Neural progenitor cell (in vitro differentiated cells): Measurements from ENCODE around the gene TNFRSF13B. TPM values are rescaled to one million over a fixed set of nuclear protein-coding genes. Genes with fewer than 3 reads are reported as not detected.

Experiments used
- DNase-seq: peaks from one replicate; pipeline ENCODE4 v3.0.0-alpha.2; 2016; ENCODE audit warnings: low spot score
- H2AFZ ChIP-seq: fragments of 200-600 bp; sonication (generic); replicated peaks from 2 replicates; pipeline ENCODE4 v1.6.1; 2016; ENCODE audit warnings: antibody characterized with exemption
- H3F3A ChIP-seq: fragments of 200-600 bp; sonication (generic); 2 replicates; pipeline ENCODE4 v1.6.1; 2016; ENCODE audit warnings: antibody characterized with exemption, low read depth
- H3K27ac ChIP-seq: fragments of 200-600 bp; sonication (generic); 2 replicates; pipeline ENCODE4 v1.5.1; 2016; ENCODE audit warnings: mild to moderate bottlenecking
- H3K27me3 ChIP-seq: fragments of 200-600 bp; sonication (generic); 2 replicates; pipeline ENCODE4 v1.6.1; 2016; ENCODE audit warnings: mild to moderate bottlenecking, moderate library complexity
- H3K36me3 ChIP-seq: fragments of 200-600 bp; sonication (generic); 2 replicates; pipeline ENCODE4 v1.5.1; 2016
- H3K4me1 ChIP-seq: fragments of 200-600 bp; sonication (generic); 2 replicates; pipeline ENCODE4 v1.6.1; 2016; ENCODE audit warnings: mixed run types
- H3K4me2 ChIP-seq: fragments of 200-600 bp; sonication (generic); 2 replicates; pipeline ENCODE4 v1.6.1; 2016
- H3K4me3 ChIP-seq: fragments of 200-600 bp; sonication (generic); 2 replicates; pipeline ENCODE4 v1.5.1; 2016
- H3K79me2 ChIP-seq: fragments of 200-600 bp; sonication (generic); 2 replicates; pipeline ENCODE4 v1.6.1; 2016; ENCODE audit warnings: low read depth
- H3K9ac ChIP-seq: fragments of 200-600 bp; sonication (generic); 2 replicates; pipeline ENCODE4 v1.6.1; 2016
- H3K9me3 ChIP-seq: fragments of 200-600 bp; sonication (generic); 2 replicates; pipeline ENCODE4 v1.5.1; 2016; ENCODE audit warnings: low read depth
- H4K20me1 ChIP-seq: fragments of 200-600 bp; sonication (generic); 2 replicates; pipeline ENCODE4 v1.6.1; 2016; ENCODE audit warnings: low read depth
- H3K27ac Mint-ChIP-seq: 3 replicates; pipeline ENCODE4 v1.8.0; 2021; ENCODE audit warnings: mixed read lengths
- H3K27me3 Mint-ChIP-seq: 2 replicates; pipeline ENCODE4 v1.8.0; 2022; ENCODE audit warnings: low read depth, mild to moderate bottlenecking, inconsistent platforms, moderate library complexity, mixed read lengths; ENCODE audit not compliant: insufficient read depth
- H3K36me3 Mint-ChIP-seq: 3 replicates; pipeline ENCODE4 v1.8.0; 2021; ENCODE audit warnings: mixed read lengths
- H3K4me1 Mint-ChIP-seq: 3 replicates; pipeline ENCODE4 v1.8.0; 2021; ENCODE audit warnings: mixed read lengths
- H3K4me3 Mint-ChIP-seq: 3 replicates; pipeline ENCODE4 v1.8.0; 2021; ENCODE audit warnings: mild to moderate bottlenecking, moderate library complexity, mixed read lengths
- H3K9me3 Mint-ChIP-seq: 3 replicates; pipeline ENCODE4 v1.8.0; 2020; ENCODE audit warnings: mixed read lengths
- CTCF ChIP-seq: fragments of 200-600 bp; sonication (generic); IDR thresholded peaks from 2 replicates; pipeline ENCODE4 v1.5.1; 2017; ENCODE audit warnings: antibody characterized with exemption, mild to moderate bottlenecking
- EZH2 ChIP-seq: fragments of 200-600 bp; sonication (generic); IDR thresholded peaks from 2 replicates; pipeline ENCODE4 v1.6.1; 2017; ENCODE audit warnings: antibody characterized with exemption, mild to moderate bottlenecking, moderate library complexity
- EZH2phosphoT487 ChIP-seq: fragments of 200-600 bp; sonication (generic); IDR thresholded peaks from 2 replicates; pipeline ENCODE4 v1.6.1; 2017; ENCODE audit warnings: antibody characterized with exemption
- total RNA-seq: library from RNA; depleted of rRNA; stranded (reverse); fragments of >200 nt; gene quantifications from 2 replicates; pipeline ENCODE4 v1.2.3, GENCODE V29; 2015; ENCODE audit warnings: low replicate concordance

The TNFRSF13B gene
- total RNA-seq, 1 donor from 2014 or later: not detected

GRCh38 chr17:17001874-17002520 lies 30.1 kb upstream of the TNFRSF13B start:
- H3K36me3 ChIP-seq: no peaks in the 10 kb centered on the region
- Mint-ChIP-seq H3K9me3 (no peaks in the 10 kb centered on the region), H3K4me3 (peak overlapping the region; percentile 61), H3K36me3 (no peaks in the 10 kb centered on the region), H3K27me3 (peaks cover 13% of the 10 kb centered on the region), H3K4me1 (peaks cover 15% of the 10 kb centered on the region), H3K27ac (no peak overlapping the region)
- no peak overlapping the region for H3K4me3 ChIP-seq
- H3K27ac ChIP-seq: no peak overlapping the region
- H3F3A ChIP-seq: no peaks in the 10 kb centered on the region
- H3K4me2 ChIP-seq: peak overlapping the region; percentile 28
- H3K9ac ChIP-seq: no peak overlapping the region
- H3K79me2 ChIP-seq: no peaks in the 10 kb centered on the region
- H3K27me3 ChIP-seq: no peaks in the 10 kb centered on the region
- H2AFZ ChIP-seq: peak overlapping the region; percentile 75
- peaks cover 7% of the 10 kb centered on the region for H3K4me1 ChIP-seq
- no peaks in the 10 kb centered on the region for H4K20me1 ChIP-seq
- no peak for TF ChIP-seq EZH2phosphoT487
- TF ChIP-seq CTCF: peak; percentile 97
- no peak for TF ChIP-seq EZH2
- H3K9me3 ChIP-seq: no peaks in the 10 kb centered on the region
- DNase-seq: peak; percentile 90

GRCh38 chr17:17001076-17001777 lies 29.3 kb upstream of the TNFRSF13B start:
- H3K9me3 Mint-ChIP-seq: no peaks in the 10 kb centered on the region
- no peak overlapping the region for H3K4me3 ChIP-seq
- DNase-seq: no peak

DNA sequence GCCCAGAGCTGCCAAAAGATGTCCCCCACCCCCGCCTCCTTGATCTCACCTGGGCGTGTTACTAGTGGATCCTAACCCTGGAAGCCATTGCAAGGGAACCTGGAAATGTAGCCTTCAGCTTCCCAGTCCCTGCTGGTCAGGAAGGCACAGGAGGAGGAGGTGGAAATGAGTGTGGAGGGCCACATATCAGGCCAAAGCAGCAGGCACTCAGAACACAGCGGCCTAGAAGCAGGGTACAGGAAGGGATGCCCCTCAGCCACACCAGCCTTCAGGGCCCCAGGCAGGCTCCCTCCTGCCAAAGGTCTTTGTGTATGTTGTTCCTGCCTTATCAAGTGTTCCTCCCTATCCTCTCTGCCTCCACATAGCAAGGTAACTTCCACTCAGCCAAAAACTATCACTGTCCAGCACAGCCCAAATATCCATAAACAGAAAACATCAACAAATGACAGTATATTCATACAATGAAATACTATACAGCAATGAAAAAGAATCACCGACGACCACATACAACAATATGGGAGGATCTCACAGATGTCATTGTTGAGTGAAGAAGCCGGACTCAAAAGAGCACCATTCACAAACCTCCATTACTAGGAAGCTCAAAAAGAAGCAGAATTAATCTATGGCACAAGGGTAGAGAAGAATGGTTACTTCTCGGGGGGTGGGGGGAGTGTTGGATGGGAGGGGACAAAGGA lies 28.2 kb upstream of the TNFRSF13B start:
- Histone ChIP-seq H3K9me3 (no peaks in the 10 kb centered on the region), H3K36me3 (no peaks in the 10 kb centered on the region), H3K27ac (no peak overlapping the region), H4K20me1 (no peaks in the 10 kb centered on the region), H2AFZ (no peak overlapping the region), H3K79me2 (no peaks in the 10 kb centered on the region), H3K4me1 (peaks cover 7% of the 10 kb centered on the region), H3K27me3 (no peaks in the 10 kb centered on the region), H3F3A (no peaks in the 10 kb centered on the region), H3K4me2 (no peak overlapping the region), H3K9ac (no peak overlapping the region), H3K4me3 (no peak overlapping the region)
- Mint-ChIP-seq H3K4me3 (peak overlapping the region; percentile 1), H3K9me3 (no peaks in the 10 kb centered on the region), H3K27me3 (peaks cover 10% of the 10 kb centered on the region), H3K4me1 (peaks cover 11% of the 10 kb centered on the region), H3K27ac (no peak overlapping the region), H3K36me3 (no peaks in the 10 kb centered on the region)
- no peak for TF ChIP-seq CTCF
- TF ChIP-seq EZH2phosphoT487: no peak
- no peak for TF ChIP-seq EZH2
- no peak for DNase-seq

More at GRCh38 chr17:17001076-17001777, 29.3 kb upstream of the TNFRSF13B start:
- Histone ChIP-seq H3K36me3 (no peaks in the 10 kb centered on the region), H3K79me2 (no peaks in the 10 kb centered on the region), H4K20me1 (no peaks in the 10 kb centered on the region), H2AFZ (peak overlapping the region; percentile 75), H3K4me1 (peaks cover 7% of the 10 kb centered on the region), H3K27ac (no peak overlapping the region), H3K4me2 (no peak overlapping the region), H3K9me3 (no peaks in the 10 kb centered on the region), H3F3A (no peaks in the 10 kb centered on the region), H3K27me3 (no peaks in the 10 kb centered on the region), H3K9ac (no peak overlapping the region)
- no peak for TF ChIP-seq EZH2phosphoT487
- TF ChIP-seq CTCF: no peak
- TF ChIP-seq EZH2: no peak
- Mint-ChIP-seq H3K36me3 (no peaks in the 10 kb centered on the region), H3K27me3 (peaks cover 13% of the 10 kb centered on the region), H3K4me3 (peak overlapping the region; percentile 61), H3K4me1 (peaks cover 15% of the 10 kb centered on the region), H3K27ac (no peak overlapping the region)
